Measurements from ENCODE around the gene ZGLP1.

- TF ChIP-seq POLR2A (IDR thresholded peaks at IDR 0.05) (no peak), CTCF (IDR thresholded peaks at IDR 0.05) (no peak)
Observed at GRCh38 chr19:10316229-10317044, 6.8 kb upstream of the ZGLP1 start.
